A673 (cell line): ENCODE results near the gene HMGB1. TPM values are rescaled to one million over a fixed set of nuclear protein-coding genes. Genes with fewer than 3 reads are reported as not detected.

Source experiments
- BruUV-seq: library from RNA; stranded (reverse); fragments of 400-500 nt; replicated peaks from 2 replicates; lab custom pipeline; 2021; lab: Mats Ljungman, UMichigan
- CTCF ChIA-PET: fragments of 300-600 bp; sonication (Branson Sonifier 250); formaldehyde crosslinking; loops from one replicate; lab custom pipeline; 2022; ENCODE audit warnings: antibody characterized with exemption; lab: Charles Lee
- POLR2A ChIA-PET: fragments of 300-600 bp; sonication (Branson Sonifier 250); formaldehyde crosslinking; loops from one replicate; lab custom pipeline; 2022; ENCODE audit warnings: antibody characterized with exemption; ENCODE audit not compliant: low non-redundant PET; lab: Charles Lee
- DNase-seq: peaks from one replicate; pipeline ENCODE4 v3.0.0-alpha.2; 2015; ENCODE audit warnings: low spot score
- H3K27ac ChIP-seq: fragments of 200-600 bp; sonication (generic); 2 replicates; pipeline ENCODE4 v1.5.1; 2016; ENCODE audit warnings: mixed run types, low read depth, mild to moderate bottlenecking, mixed read lengths, antibody characterized with exemption, low read length; ENCODE audit not compliant: poor library complexity, severe bottlenecking
- H3K27me3 ChIP-seq: fragments of 200-600 bp; sonication (generic); replicated peaks from 2 replicates; pipeline ENCODE4 v1.6.1; 2017; ENCODE audit warnings: mixed run types, low read depth, mild to moderate bottlenecking, mixed read lengths, antibody characterized with exemption, low read length; ENCODE audit not compliant: insufficient read depth, poor library complexity
- H3K36me3 ChIP-seq: fragments of 200-600 bp; sonication (generic); 2 replicates; pipeline ENCODE4 v1.6.1; 2016; ENCODE audit warnings: mixed run types, mild to moderate bottlenecking, mixed read lengths, antibody characterized with exemption, low read length; ENCODE audit not compliant: insufficient read depth, poor library complexity, severe bottlenecking
- H3K4me1 ChIP-seq: fragments of 200-600 bp; sonication (generic); 2 replicates; pipeline ENCODE4 v1.6.1; 2017; ENCODE audit warnings: mixed run types, mild to moderate bottlenecking, mixed read lengths, antibody characterized with exemption, low read length; ENCODE audit not compliant: insufficient read depth, poor library complexity, severe bottlenecking
- H3K4me3 ChIP-seq: fragments of 200-600 bp; sonication (generic); 2 replicates; pipeline ENCODE4 v1.5.1; 2016; ENCODE audit warnings: low read depth, mixed run types, mild to moderate bottlenecking, mixed read lengths, low read length; ENCODE audit not compliant: poor library complexity, severe bottlenecking
- H3K9me3 ChIP-seq: fragments of 200-600 bp; sonication (generic); 2 replicates; pipeline ENCODE4 v1.6.1; 2016; ENCODE audit warnings: mixed run types, low read depth, mild to moderate bottlenecking, mixed read lengths, antibody characterized with exemption, low read length; ENCODE audit not compliant: poor library complexity, severe bottlenecking
- CTCF ChIP-seq: fragments of 300-800, 200-600 bp; sonication (generic); conservative IDR thresholded peaks from 2 replicates; pipeline ENCODE4 v1.5.1; 2017; ENCODE audit warnings: low read depth, mild to moderate bottlenecking, antibody characterized with exemption, low read length, moderate library complexity, mixed read lengths
- EZH2 ChIP-seq: fragments of 200-600 bp; sonication (generic); IDR thresholded peaks from 2 replicates; pipeline ENCODE4 v1.6.1; 2017; ENCODE audit warnings: borderline replicate concordance, low read depth, mild to moderate bottlenecking, mixed read lengths, antibody characterized with exemption, low read length; ENCODE audit not compliant: poor library complexity, severe bottlenecking
- intact Hi-C: fragments of 100-400 bp; cut with micrococcal nuclease; formaldehyde crosslinking; loops from one replicate; pipeline ENCODE4 v1.10.0; 2022; ENCODE audit not compliant: unreplicated experiment
- total RNA-seq: library from RNA; stranded (reverse); gene quantifications from 2 replicates; pipeline ENCODE4 v1.2.3, GENCODE V29; 2021

The HMGB1 gene
- total RNA-seq, 1 experiment from 2014 or later: 1,602 TPM

- TF ChIP-seq CTCF (no peak), EZH2 (no peak)
- ChIA-PET CTCF (no interaction called here), POLR2A (no interaction called here)
- no peak overlapping the region for H3K27ac ChIP-seq
- no peak for DNase-seq
- BruUV-seq: no TSS peak
- H3K36me3 ChIP-seq: no peaks in the 10 kb centered on the region
- no peaks in the 10 kb centered on the region for H3K9me3 ChIP-seq
- no peaks in the 10 kb centered on the region for H3K27me3 ChIP-seq
- intact Hi-C loops: no loop called here
- H3K4me3 ChIP-seq: no peak overlapping the region
- peaks cover 14% of the 10 kb centered on the region for H3K4me1 ChIP-seq
Observed at GRCh38 chr13:30509254-30510050, 43.7 kb upstream of the HMGB1 start.

DNA sequence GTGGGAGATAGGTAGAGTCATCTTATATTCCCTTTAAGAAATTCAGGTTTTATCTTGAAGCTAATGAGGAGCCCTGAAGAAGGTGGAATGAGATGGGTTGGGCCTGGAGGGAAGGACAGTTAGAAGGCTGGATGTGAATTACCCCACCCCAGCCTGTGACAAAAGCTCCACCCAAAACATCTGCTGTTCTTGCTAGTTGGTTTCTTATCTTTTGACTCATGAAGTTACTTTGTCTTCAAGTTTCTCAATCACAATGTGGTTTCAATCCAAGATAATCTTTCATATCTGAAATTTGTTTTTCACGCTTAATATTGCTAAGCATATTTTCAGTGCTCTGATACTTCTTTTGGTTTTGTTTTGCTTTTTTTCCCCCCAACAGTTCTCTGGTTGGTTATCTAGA, 38.3 kb upstream of the HMGB1 start:
- Histone ChIP-seq H3K27me3 (no peaks in the 10 kb centered on the region), H3K27ac (no peak overlapping the region), H3K36me3 (no peaks in the 10 kb centered on the region), H3K4me3 (no peak overlapping the region), H3K9me3 (no peaks in the 10 kb centered on the region), H3K4me1 (no peaks in the 10 kb centered on the region)
- TF ChIP-seq EZH2 (no peak), CTCF (no peak)
- DNase-seq: no peak
- intact Hi-C loops: no loop called here
- ChIA-PET CTCF (interaction anchor here (0.6 kb wide), 2 partner anchors 79 to 389 kb away, joined by 3 to 7 read pairs; no protein-coding TSS in a partner anchor), POLR2A (no interaction called here)
- BruUV-seq: no TSS peak

DNA sequence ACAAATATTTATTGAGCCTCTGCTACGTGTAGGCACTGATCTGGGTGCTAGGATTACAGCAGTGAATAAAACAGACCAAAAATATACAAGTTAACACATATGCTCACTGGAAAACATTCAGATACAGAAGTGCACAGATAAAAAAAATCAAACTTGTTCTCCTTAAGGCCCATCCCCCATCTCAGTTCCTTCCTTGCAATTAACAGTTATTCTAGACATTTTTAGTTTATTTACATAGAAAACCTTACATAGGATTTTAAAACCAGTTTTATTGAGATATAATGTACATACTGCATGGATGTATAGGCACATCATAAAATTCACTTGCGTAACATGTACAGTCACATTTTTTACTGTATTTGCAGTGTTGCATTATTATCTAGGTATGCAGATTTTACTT, 36.5 kb upstream of the HMGB1 start:
- intact Hi-C loops: no loop called here
- no peak overlapping the region for H3K27ac ChIP-seq
- CTCF ChIA-PET: no interaction called here
- no peaks in the 10 kb centered on the region for H3K9me3 ChIP-seq
- H3K36me3 ChIP-seq: no peaks in the 10 kb centered on the region
- BruUV-seq: no TSS peak
- POLR2A ChIA-PET: no interaction called here
- H3K4me3 ChIP-seq: no peak overlapping the region
- DNase-seq: no peak
- H3K27me3 ChIP-seq: no peaks in the 10 kb centered on the region
- H3K4me1 ChIP-seq: no peaks in the 10 kb centered on the region
- no peak for TF ChIP-seq CTCF
- TF ChIP-seq EZH2: no peak
